Measurements from ENCODE around the gene FCHSD2. TPM values are rescaled to one million over a fixed set of nuclear protein-coding genes. Genes with fewer than 3 reads are reported as not detected.

FCHSD2 gene
- total RNA-seq, 4 donors from 2014 or later, result 6.7 to 14.7 (median 8.5) TPM

DNA sequence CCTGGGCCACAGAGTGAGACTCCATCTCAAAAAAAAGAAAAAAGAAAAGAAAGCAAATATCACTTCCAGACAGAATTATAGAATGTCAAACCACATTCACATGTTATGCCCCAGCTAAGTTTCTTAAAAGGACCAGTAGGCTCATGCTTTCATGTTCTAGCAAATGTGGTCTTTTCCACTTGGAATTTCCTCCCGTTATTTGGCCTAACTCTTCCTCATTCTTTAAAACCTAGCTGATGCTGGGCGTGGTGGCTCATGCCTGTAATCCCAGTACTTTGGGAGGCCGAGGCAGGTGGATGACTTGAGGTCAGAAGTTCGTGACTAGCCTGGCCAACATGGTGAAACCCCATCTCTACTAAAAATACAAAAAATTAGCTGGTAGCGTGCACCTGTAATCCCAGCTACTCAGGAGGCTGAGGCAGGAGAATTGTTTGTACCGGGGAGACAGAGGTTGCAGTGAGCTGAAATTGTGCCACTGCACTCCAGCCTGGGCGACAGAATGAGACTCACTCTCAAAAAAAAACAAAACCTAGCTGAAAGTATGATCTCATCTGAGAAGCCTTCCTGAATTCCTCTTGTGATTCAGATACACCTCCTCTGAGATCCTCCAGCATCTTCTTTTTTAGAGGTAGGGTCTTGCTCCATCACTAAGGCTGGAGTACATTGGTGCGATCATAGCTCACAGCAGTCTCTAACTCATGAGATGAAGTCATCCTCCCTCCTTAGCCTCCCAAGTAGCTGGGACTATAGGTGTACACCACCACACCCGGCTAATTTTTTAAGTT, 50.4 kb downstream of the FCHSD2 start:
- DNase-seq (ENCODE audit: low spot score in 2 of 2), result no peak
- H3K4me3 ChIP-seq (ENCODE audit: low read depth, poor library complexity, severe bottlenecking), result no peak overlapping the region
- WGBS, 2 donors, result 93 to 98% methylated on average over 9 of the region's 9 CpGs
- intact Hi-C loops (cut with DNase I; ENCODE audit: low total_unique reads), result no loop called here
- TF ChIP-seq, protein P1, sequence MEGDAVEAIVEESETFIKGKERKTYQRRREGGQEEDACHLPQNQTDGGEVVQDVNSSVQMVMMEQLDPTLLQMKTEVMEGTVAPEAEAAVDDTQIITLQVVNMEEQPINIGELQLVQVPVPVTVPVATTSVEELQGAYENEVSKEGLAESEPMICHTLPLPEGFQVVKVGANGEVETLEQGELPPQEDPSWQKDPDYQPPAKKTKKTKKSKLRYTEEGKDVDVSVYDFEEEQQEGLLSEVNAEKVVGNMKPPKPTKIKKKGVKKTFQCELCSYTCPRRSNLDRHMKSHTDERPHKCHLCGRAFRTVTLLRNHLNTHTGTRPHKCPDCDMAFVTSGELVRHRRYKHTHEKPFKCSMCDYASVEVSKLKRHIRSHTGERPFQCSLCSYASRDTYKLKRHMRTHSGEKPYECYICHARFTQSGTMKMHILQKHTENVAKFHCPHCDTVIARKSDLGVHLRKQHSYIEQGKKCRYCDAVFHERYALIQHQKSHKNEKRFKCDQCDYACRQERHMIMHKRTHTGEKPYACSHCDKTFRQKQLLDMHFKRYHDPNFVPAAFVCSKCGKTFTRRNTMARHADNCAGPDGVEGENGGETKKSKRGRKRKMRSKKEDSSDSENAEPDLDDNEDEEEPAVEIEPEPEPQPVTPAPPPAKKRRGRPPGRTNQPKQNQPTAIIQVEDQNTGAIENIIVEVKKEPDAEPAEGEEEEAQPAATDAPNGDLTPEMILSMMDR (IDR thresholded peaks at IDR 0.05), result no peak

DNA sequence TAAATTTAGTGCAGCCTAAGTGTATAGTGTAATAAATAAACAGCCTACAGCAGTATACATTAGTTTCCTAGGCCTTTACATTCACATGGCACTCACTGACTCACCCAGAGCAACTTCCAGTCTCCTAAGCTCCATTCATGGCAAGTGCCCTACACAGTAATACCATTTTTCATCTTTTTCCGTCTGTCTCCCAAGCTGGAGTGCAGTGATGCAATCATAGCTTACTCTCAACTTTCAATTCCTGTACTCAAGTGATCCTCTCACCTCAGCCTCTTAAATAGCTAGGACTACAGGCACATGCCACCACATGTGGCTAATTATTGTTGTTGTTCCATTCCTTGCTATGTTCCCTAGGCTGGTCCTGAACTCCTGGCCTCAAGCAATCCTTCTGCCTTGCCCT, 54.4 kb downstream of the FCHSD2 start:
- no peak overlapping the region for H3K4me3 ChIP-seq (ENCODE audit: low read depth, poor library complexity, severe bottlenecking)
- no peak for TF ChIP-seq POLR2A (IDR thresholded peaks at IDR 0.05)
- TF ChIP-seq, protein P1 (IDR thresholded peaks at IDR 0.05), result no peak
- intact Hi-C loops (cut with DNase I; ENCODE audit: low total_unique reads), result no loop called here
- 79% methylated on average over 1 of the region's 1 CpG for WGBS, 2 donors
- DNase-seq (ENCODE audit: low spot score in 2 of 2), result no peak

DNA sequence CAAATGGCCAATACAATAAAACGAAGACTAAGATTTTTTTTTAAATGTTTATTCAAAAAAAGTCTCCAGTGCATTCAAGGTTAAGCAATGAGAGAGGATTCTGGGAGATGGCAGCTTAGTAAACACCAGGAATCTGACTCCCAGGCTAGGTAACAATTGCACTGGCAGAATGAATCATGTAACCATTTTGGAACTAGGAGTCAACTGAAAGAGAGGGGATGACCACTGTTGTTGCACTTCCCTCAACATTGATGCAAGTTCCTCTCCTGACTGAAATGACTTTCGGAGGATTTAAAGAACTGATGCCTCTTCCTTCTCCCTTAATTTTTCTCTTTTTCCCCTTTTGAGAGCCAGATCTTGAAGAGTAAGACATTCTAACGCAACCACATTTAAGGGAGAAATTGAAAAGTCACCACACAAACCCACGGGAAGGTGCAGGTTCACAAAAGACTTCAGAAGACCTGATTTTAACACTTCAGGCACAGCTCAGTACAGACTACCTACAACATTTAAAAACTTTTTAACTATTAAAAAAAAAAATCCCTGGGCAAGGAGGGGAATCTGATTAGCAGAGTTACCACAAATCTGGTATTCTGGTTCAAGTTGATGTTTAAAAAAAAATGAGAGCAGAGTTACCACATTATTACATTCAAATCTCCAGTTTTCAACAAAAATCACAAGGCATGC, 56.8 kb downstream of the FCHSD2 start:
- no peak for TF ChIP-seq POLR2A (IDR thresholded peaks at IDR 0.05)
- TF ChIP-seq, protein P1 (IDR thresholded peaks at IDR 0.05), result no peak
- H3K4me3 ChIP-seq (ENCODE audit: low read depth, poor library complexity, severe bottlenecking), result no peak overlapping the region
- 93 to 95% methylated on average over 4 of the region's 4 CpGs for WGBS, 2 donors
- intact Hi-C loops (cut with DNase I; ENCODE audit: low total_unique reads), result no loop called here
- no peak for DNase-seq (ENCODE audit: low spot score in 2 of 2)

DNA sequence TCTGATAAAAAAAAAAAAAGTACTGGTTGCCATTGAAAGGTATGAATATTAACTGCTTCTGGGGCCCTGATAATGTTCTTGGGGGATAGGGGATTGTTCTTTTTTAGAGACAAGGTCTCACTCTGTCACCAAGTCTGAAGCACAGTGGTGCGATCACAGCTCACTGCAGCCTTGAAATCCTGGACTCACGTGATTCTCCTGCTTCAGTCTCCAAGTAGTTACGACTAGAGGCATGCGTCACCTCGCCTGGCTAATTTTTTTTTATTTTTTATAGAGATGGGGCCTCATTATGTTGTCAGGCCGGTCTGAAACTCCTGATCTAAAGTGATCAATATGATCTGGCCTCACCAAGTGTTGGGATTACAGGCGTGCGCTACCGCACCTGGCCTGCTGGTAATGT, 63.5 kb downstream of the FCHSD2 start:
- DNase-seq (ENCODE audit: low spot score in 2 of 2), result no peak
- no peak overlapping the region for H3K4me3 ChIP-seq (ENCODE audit: low read depth, poor library complexity, severe bottlenecking)
- intact Hi-C loops (cut with DNase I; ENCODE audit: low total_unique reads), result no loop called here
- TF ChIP-seq, protein P1 (IDR thresholded peaks at IDR 0.05), result no peak
- TF ChIP-seq POLR2A (IDR thresholded peaks at IDR 0.05), result no peak
- 97% methylated on average over 9 of the region's 9 CpGs for WGBS, 2 donors

DNA sequence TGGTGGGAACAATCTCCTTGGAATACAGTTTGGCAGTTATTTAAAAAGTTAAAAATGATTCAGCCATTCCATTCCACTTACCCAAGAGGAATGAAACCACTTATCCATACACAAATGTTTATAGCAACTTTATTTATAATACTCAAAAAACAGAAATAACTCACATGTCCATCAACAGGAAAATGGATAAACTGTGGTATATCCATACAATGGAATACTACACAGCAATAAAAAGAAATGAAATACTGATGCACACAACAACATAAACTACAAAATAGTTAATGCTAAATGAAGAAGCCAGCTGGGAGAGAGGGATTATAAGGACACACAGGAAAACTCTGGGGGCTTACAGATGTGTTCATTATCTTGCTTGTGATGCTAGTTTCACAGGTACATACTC, 64.7 kb downstream of the FCHSD2 start:
- intact Hi-C loops (cut with DNase I; ENCODE audit: low total_unique reads), result no loop called here
- no peak overlapping the region for H3K4me3 ChIP-seq (ENCODE audit: low read depth, poor library complexity, severe bottlenecking)
- no peak for DNase-seq (ENCODE audit: low spot score in 2 of 2)
- TF ChIP-seq, protein P1 (IDR thresholded peaks at IDR 0.05), result no peak
- TF ChIP-seq POLR2A (IDR thresholded peaks at IDR 0.05), result no peak

All from lower leg skin (tissue), 4 donors.